GM20000 (cell line): ENCODE results near the gene COL18A1.
"Not testable (repeated sequence)": the region's sequence is repeated elsewhere in the genome, so short reads cannot be mapped to it uniquely, and the experiment has no call there.

ENCODE experiments used
- DNase-seq: peaks from one replicate; pipeline ENCODE4 v3.0.0; 2012; ENCODE audit warnings: low spot score
- CTCF ChIP-seq: IDR thresholded peaks from 2 replicates; pipeline ENCODE4 v1.5.1; 2012; ENCODE audit warnings: mild to moderate bottlenecking, control low read depth; ENCODE audit errors: extremely low read depth, missing control alignments

COL18A1 gene

GRCh38 chr21:45523411-45524101 is 118.6 kb downstream of the COL18A1 start:
- no peak for TF ChIP-seq CTCF
- DNase-seq: no peak

- DNase-seq: no peak
- TF ChIP-seq CTCF: no peak
Measured at GRCh38 chr21:45524756-45525152, 119.8 kb downstream of the COL18A1 start.

GRCh38 chr21:45525153-45525909 is 120.4 kb downstream of the COL18A1 start:
- no peak for TF ChIP-seq CTCF
- no peak for DNase-seq

GRCh38 chr21:45525910-45526306 is 120.9 kb downstream of the COL18A1 start:
- DNase-seq: no peak
- no peak for TF ChIP-seq CTCF

- DNase-seq: not testable (repeated sequence)
Measured at GRCh38 chr21:45527151-45527999, 122.4 kb downstream of the COL18A1 start.

- TF ChIP-seq CTCF: no peak
- no peak for DNase-seq
Measured at GRCh38 chr21:45528028-45528705, 123.2 kb downstream of the COL18A1 start.

- DNase-seq: no peak
- no peak for TF ChIP-seq CTCF
Measured at GRCh38 chr21:45528981-45529784, 124.2 kb downstream of the COL18A1 start.
